NB4 (cell line): Measurements from ENCODE around the gene STK11IP.

Experiments used
- POLR2A ChIP-seq: IDR thresholded peaks from 2 replicates; pipeline ENCODE4 v1.6.1; 2011; ENCODE audit warnings: mild to moderate bottlenecking; ENCODE audit not compliant: insufficient read length; ENCODE audit errors: extremely low read depth
- TF ChIP-seq, protein P1 (sequence below): IDR thresholded peaks from one replicate; pipeline ENCODE4 v1.5.1; 2012; ENCODE audit warnings: low read depth, low read length

DNA sequence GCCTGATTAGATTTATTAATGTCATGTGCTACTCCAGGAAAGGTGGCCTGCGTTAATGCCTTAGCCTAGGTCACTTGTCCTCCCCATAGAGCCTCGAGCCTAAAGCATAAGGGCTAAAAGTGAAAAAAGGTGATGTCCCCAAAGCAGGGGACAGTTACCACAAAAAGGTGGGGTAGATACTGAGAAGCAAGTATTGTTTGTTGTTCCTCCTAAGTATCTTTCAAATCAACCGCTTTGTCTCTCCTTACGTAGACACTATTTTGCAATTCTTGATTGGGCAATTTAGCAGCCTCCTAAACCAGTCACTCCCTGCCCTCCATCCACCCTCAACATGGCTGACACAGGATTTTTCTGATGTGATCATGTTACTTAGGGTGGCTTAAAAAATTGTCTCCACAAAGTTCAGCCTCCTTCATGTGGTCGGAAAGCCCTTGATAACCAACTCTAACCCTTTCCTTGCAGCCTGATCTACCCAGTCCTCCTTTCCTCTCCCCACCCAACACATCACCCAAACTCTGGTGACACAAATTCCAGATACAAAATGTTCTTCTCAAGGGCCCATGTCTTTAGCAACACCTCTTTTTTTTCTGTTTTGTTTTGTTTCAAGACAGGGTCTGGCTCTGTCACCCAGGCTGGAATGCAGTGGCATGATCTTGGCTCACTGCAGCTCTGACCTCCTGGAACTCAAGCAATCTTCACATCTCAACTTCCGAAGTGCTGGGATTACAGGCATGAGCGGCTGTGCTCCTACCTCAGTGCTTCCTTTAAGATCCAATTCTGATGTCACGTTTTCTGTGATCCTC is 18.6 kb upstream of the STK11IP start:
- TF ChIP-seq, protein P1, sequence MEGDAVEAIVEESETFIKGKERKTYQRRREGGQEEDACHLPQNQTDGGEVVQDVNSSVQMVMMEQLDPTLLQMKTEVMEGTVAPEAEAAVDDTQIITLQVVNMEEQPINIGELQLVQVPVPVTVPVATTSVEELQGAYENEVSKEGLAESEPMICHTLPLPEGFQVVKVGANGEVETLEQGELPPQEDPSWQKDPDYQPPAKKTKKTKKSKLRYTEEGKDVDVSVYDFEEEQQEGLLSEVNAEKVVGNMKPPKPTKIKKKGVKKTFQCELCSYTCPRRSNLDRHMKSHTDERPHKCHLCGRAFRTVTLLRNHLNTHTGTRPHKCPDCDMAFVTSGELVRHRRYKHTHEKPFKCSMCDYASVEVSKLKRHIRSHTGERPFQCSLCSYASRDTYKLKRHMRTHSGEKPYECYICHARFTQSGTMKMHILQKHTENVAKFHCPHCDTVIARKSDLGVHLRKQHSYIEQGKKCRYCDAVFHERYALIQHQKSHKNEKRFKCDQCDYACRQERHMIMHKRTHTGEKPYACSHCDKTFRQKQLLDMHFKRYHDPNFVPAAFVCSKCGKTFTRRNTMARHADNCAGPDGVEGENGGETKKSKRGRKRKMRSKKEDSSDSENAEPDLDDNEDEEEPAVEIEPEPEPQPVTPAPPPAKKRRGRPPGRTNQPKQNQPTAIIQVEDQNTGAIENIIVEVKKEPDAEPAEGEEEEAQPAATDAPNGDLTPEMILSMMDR, result no peak
- no peak for TF ChIP-seq POLR2A
